Measurements from ENCODE around the gene TMEM183A. TPM values are rescaled to one million over a fixed set of nuclear protein-coding genes. Genes with fewer than 3 reads are reported as not detected.

Gene TMEM183A
- total RNA-seq, 4 donors from 2014 or later = 51.2 to 79.6 (median 62.6) TPM

GRCh38 chr1:202991112-202991511, 16.1 kb upstream of the TMEM183A start:
- TF ChIP-seq CTCF (IDR thresholded peaks at IDR 0.05; ENCODE audit: low read depth) = no peak

GRCh38 chr1:202994756-202995155, 12.4 kb upstream of the TMEM183A start:
- TF ChIP-seq CTCF (IDR thresholded peaks at IDR 0.05; ENCODE audit: low read depth) = no peak

DNA sequence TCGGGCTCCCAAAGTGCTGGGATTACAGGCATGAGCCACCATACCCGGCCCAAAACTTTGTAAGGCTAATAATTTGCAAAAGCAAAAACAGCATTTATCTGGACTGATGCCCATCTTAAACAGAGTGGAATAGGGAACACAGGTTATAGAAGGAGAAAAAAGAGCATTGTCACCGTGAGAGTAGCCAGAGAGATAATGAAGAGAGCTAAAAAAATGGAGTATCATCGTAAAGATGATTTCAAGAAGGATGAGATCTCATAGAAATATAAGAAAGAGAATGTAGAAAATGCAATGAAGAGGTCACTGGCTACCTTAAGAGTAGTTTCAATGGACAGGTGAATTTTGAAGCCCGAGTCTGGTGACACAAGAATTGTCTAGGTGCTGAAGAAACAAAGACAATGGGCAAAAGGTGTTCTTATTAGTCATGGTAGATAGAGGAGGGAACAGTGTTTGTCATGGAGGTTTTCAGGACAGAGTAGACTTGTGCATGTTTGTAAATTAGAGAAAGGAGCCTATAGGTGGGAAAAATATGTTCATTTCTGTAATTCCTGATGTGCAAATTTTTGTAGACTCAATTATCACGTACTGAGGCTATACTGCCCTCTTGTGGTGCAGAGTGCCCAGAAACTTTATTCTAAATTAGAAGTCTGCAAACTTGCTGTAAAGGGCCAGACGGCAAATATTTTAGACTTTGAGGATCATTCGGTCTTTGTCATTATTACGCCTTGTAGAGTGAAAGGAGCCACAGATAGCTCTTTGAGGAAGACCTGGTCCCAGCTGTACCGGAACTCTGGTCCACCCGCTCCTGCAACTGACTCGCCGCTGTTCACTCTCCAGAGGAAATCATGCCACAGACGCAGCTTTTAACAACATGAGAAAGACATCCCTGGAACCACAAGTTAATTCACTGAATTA, 8.1 kb upstream of the TMEM183A start:
- TF ChIP-seq CTCF (IDR thresholded peaks at IDR 0.05; ENCODE audit: low read depth) = no peak

DNA sequence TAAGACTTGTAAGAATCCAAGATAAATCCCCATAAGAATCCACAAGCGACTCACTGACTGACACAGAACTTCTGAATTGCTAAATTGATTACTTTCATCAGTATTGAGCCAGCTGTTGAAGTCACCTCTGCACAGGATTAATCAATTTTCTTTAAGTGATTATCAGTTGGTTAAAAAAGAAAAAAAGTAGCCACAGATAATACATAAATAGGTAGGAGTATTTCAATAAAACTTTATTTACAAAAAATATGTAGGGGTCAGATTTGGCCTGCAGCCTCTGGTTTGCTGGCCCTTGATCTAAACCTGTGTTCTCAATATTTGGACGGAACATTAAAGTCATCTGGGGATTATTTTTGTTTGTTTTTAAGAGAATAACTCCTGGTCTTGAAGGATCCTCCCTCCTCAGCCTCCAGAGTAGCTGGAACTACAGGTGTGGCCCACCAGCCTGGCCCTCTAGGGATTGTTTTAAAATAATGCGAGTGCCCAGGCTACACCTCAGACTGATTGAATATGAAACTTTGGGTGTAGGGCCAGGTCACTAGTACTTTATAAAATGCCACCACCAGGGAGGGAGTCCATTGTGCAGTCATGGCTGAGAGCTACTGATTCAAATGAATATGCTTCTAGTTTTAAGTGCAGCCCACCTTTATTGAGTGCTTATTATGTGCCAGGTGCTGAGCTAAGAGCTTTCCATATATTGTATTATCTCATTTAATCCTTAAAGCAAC, 6.8 kb upstream of the TMEM183A start:
- no peak for TF ChIP-seq CTCF (IDR thresholded peaks at IDR 0.05; ENCODE audit: low read depth)

- TF ChIP-seq CTCF (IDR thresholded peaks at IDR 0.05; ENCODE audit: low read depth) = no peak
Measured at GRCh38 chr1:203001986-203002385, 5.2 kb upstream of the TMEM183A start.

- TF ChIP-seq CTCF (IDR thresholded peaks at IDR 0.05; ENCODE audit: low read depth) = no peak
Measured at GRCh38 chr1:203002951-203003350, 4.2 kb upstream of the TMEM183A start.

DNA sequence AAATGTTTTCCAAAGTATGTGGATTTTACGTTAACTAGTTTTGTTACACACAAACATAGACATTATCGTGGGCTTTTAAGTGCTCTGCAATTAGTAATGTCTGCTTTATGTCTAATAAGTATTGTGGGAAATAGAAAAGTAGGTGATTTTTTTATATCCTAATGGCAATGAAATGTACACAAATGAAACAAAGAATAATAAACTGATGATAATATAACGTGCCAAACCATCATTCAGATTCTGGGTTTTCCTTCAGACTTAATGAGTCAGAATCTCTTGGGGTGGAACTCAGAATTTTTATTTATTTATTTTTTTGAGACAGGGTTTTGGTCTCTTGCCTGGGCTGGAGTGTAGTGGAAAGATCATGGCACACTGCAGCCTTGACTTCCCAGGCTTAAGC, 2.0 kb downstream of the TMEM183A start:
- TF ChIP-seq CTCF (IDR thresholded peaks at IDR 0.05; ENCODE audit: low read depth) = no peak

Data from subcutaneous adipose tissue (tissue), 4 donors.